Measurements from ENCODE around the gene PHGDH. TPM values are rescaled to one million over a fixed set of nuclear protein-coding genes. Genes with fewer than 3 reads are reported as not detected.

The PHGDH gene
- total RNA-seq, 1 experiment from 2014 or later: 236 TPM

DNA sequence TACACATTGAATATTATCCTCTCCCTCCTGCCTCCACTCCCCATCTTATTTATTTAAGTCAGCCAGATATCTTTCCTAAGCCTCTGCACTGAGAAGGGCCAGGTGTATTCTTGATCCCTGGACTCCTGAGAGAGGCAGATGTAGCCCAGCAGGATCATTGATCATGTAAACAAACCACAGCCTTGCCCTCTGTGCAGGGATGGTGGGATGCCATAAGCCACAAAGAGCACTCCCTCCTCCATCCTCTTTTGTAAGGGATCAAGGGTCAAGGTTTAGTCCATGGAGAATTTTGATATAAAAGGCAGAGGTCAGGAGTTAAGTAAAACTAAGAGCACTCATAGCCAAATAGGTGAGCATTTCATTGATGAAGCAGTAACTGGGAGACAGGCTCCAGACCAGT lies 17.3 kb downstream of the PHGDH start:
- DNase-seq (ENCODE audit: extremely low read depth, low read depth): no peak

DNA sequence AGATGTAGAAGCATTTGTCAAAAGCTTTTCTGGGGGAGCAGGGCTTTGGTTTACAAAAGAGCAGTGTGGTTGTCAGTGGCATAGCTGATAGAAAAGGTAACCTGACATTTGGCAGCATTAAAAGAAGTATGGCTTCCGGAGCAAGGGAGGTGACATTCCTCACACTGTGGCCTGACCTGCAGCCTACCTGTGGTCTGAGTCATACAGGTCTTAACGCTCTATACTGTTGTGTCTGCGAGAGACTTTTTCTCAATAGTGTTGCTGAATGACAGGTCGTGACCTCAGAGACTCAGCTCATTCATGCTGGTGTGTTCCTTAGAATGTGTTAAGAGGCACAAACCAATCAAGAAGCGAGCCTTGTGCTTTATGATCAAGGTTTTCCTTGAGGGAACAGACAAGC lies 19.3 kb downstream of the PHGDH start:
- DNase-seq (ENCODE audit: extremely low read depth, low read depth): no peak

DNA sequence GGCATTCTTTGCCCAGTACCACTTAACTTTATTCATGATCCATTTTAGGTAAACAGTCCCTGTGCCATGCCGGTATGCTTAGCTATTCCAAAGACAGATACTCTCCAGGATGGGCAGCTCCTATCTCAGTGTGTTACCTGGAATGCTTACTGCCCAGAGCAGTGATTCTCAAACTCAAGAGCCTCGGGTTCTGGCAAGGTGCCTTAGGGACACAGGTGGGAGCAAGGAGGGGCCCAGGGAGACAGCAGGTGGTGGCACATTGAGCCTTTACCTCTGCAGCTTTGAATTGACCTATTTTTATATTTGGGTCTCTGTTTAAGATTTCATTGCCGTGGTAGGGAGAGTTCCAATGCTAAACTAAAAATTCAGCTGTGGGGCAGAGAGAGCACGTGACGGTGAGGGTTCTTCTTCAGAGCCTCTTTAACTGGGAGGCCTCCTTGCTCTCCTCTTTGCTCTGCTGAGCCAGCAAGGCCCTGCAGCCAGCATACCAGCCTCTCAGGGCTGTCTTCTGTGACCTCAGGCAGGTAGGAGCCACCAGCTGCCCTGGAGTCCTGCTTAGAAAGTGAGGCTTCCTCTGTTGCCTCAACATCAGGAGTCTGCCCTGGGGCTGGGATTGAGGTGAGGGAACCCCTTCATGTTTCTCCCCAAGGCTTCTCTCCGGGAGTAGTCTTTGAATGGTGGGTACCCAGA lies 20.2 kb downstream of the PHGDH start:
- DNase-seq (ENCODE audit: extremely low read depth, low read depth): no peak

DNA sequence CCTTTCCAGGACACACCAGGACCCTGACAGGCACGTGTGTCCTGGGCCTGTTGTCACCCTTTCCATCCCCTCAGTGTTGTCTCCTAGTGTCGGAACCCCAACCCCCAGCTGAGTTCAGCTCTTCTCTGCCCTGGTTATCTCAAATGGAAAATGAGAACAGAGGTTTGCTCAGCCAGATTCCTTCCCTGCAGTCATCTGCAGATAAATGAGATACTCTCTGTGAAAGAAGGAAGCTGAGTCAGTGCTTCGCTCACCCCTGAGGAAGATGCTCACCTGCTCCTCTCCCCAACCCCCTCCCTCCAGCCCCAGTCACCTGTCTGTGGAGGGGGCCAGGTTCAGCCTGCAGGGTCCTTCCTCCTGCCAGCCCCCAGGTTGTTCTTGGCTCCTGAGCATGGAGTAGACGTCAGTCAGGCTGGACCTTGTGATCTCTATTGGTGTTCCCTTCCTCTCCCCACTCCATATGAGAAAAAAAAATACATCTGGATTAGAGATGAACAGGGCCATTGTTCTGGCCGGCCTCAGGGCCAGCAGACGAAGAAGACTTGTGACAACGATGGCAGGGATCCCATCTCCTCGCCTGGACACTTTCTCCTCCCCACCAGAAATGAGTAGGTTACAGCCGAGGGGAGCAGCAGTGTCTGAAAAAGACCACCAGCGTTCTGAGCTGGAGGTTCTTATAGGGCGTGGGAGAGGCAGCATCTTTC lies 20.9 kb downstream of the PHGDH start:
- no peak for DNase-seq (ENCODE audit: extremely low read depth, low read depth)

DNA sequence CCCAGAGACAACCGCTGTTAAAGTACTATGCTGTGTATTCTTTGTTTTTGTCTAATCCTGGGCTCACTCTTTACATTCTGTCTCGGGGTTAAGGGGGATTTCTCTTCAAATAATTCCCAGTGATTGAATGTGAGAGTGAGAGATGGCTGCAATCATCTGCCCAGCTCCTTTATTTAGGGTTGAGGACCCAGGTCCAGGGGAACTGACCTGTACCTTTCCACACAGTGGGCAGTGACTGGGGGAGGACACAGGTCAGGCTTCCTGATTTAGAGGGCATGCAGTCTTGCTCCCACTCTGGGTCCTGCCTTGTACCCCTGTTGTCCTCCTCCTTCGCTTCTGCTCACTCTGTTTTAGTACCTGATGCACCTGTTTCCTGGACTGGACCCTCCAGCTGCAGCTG lies 22.0 kb downstream of the PHGDH start:
- DNase-seq (ENCODE audit: extremely low read depth, low read depth): no peak

DNA sequence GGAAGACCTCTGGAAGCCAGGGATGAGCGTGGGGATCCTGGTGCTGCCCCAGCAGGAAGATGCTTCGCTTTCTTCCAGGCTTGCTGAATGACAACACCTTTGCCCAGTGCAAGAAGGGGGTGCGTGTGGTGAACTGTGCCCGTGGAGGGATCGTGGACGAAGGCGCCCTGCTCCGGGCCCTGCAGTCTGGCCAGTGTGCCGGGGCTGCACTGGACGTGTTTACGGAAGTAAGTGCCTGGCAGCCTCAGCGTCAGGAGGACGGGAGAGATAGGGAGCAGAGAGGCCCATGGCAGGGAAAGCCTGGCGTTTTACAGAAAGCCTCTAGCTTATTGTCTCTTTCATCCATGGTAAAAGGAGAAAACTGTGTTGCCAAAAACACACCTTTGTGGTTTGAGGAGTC lies 23.5 kb downstream of the PHGDH start:
- no peak for DNase-seq (ENCODE audit: extremely low read depth, low read depth)

DNA sequence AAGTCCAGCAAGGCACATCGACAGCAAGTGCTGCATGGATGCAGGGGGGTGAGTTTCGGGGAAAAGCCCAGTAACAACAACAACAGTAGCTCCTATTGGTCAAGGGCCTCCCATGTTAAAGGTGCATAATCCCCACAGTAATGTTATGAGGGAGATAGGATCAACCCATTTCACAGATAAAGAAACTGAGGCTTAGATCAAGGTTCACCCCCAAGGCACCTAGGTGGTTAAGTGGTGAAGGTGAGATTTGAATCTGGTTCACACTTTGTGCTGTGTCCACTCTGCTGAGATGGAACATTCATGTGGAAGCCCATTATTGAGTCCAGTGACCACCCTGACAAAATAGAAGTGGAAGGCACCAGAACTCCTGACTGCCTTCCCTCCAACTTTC lies 24.9 kb downstream of the PHGDH start:
- no peak for DNase-seq (ENCODE audit: extremely low read depth, low read depth)

GRCh38 chr1:119737040-119737682 lies 25.4 kb downstream of the PHGDH start:
- DNase-seq (ENCODE audit: extremely low read depth, low read depth): no peak

DNA sequence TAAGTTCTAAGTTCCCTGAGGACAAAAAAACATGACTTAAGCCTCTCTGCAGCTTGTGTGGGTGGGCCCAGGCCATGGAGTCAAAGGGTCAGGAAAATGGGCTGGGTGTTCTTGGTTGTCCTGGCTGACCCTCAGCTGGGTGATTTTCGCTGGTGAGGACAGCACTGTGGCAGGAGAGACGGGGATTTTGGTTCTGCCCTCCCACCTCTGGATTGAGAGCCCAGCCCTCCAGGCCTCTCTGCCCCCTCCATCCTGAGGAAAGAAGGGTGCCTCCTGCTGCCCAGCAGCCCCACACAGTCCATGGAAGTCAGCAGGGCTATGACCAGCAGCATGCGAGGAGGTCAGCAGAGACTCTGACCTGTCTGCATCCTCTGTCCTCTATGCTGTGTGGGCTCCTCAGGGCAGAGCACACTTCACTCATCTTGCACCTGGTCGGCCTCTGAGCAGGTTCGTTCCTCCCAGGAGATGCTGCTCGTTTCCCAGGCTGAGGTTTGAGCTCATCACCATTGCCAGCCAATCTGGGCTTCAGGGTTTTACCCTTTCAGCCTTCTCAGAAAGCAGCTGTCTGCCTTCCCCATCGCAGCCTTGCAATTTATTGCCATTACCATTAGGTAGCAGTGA lies 26.5 kb downstream of the PHGDH start:
- no peak for DNase-seq (ENCODE audit: extremely low read depth, low read depth)

GRCh38 chr1:119739150-119739549 lies 27.4 kb downstream of the PHGDH start:
- no peak for DNase-seq (ENCODE audit: extremely low read depth, low read depth)

- DNase-seq (ENCODE audit: extremely low read depth, low read depth): no peak
These were observed 28.5 kb downstream of the PHGDH start for GRCh38 chr1:119740261-119740660.

GRCh38 chr1:119740896-119741780 lies 29.4 kb downstream of the PHGDH start:
- no peak for DNase-seq (ENCODE audit: extremely low read depth, low read depth)

DNA sequence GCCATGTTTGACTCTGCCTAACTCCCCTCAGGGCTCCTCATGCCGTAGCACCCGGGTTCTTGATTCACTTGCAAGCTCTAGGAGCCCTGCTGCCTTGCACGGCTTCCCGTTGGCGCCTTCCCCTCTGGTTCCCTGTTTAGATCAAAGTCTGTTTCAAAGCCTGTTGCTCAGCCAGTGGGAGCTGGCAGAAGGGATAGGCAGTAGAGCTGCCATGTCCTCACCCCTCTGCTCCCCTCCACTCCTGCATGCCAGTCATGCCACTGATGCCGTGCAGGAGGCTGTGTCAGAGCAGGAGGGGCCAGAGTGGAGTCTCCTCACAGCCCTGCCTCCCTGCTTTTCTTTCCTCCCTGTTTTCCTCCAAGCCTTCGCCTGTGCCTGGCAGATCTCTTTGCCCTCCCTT lies 30.5 kb downstream of the PHGDH start:
- DNase-seq (ENCODE audit: extremely low read depth, low read depth): no peak

DNA sequence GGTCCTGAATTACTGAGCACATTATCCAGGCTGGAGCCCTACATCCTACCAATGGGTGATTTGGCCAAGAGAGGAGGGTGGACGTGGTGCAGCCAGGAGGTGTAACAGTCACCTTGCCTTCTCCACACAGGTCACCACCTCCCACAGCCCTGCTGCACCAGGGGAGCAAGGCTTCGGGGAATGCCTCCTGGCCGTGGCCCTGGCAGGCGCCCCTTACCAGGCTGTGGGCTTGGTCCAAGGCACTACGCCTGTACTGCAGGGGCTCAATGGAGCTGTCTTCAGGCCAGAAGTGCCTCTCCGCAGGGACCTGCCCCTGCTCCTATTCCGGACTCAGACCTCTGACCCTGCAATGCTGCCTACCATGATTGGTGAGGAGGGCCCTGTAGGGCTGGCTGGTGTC lies 30.9 kb downstream of the PHGDH start:
- no peak for DNase-seq (ENCODE audit: extremely low read depth, low read depth)

DNA sequence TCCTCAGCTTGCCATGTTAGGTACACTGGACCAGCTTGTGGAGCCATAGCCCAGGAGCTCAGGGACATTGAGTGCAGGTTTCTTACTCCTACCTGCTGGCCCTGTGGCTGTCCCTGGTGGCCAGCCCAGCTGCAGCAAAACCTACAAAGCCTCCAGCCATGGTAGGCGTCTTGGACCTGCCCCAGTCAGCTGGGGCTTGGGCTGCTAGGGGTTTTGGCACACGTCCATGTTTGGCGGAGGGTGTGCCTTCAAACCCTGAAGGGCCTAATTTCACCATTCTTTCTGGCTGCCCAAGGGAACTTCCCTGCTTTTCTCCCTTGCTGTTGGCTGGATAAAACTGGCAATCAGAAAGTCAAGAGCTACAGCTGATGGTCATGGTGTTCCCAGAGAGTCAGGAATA lies 31.6 kb downstream of the PHGDH start:
- DNase-seq (ENCODE audit: extremely low read depth, low read depth): no peak

- DNase-seq (ENCODE audit: extremely low read depth, low read depth): peak; percentile 58
These were observed 32.3 kb downstream of the PHGDH start for GRCh38 chr1:119743776-119744597.

- no peak for DNase-seq (ENCODE audit: extremely low read depth, low read depth)
These were observed 32.8 kb downstream of the PHGDH start for GRCh38 chr1:119744598-119744942.

DNA sequence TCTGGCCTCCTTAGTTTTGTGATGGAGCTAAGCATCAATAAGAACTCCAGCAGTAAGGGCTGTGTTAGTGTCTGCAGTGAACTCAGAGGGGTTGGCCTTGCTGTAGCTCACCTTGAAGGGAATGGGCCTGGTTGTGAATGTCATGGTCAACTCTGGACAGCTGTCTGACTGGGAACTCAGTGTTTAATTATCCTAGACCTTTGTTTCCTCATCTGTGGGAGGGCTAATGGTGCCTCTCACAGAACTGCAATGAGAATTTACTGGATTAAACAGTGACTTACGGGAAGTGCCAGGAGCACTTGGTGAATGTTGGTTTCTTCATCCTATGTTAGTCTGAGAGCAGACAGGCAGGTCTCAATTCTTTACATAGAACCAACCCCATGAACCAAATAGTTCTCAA lies 33.3 kb downstream of the PHGDH start:
- no peak for DNase-seq (ENCODE audit: extremely low read depth, low read depth)

DNA sequence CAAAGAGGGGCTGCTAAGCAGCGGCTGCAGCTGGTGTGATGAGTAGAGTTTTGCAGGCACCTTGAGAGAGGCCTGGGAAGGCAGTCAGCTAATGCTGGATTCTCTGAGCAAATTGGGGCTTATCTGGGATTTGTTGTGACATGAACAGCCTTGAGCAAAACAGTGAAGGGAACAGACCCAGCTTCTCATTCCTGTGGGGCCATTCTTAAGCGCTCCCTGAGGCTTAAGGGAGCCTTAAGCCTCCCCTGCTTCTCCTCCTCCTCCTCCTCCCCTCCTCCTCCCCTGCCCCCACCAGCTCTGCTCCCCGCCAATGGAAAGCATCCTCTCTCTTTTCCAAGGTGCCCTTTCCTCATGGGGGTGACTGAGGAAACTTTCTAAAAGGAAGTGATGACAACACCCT lies 35.7 kb downstream of the PHGDH start:
- DNase-seq (ENCODE audit: extremely low read depth, low read depth): no peak

DNA sequence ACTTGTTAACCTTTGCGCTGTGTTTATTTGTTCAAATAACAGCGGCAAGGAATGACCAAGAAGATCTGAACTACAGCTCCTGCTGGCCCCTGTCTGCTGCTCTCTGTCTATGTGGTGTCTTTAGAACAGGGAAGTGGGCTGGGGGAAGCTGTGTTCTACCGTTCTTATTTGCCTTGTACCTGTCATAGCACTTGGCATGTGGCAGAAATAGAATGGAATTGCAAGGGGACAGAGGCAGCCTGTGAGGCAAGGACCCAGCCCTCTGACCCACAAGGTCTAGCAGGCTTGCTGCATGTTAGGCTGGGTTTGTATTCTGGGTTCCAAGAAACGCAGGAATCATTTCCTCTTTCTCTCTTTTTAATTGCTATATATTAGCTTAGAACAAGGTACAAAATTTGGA lies 36.3 kb downstream of the PHGDH start:
- no peak for DNase-seq (ENCODE audit: extremely low read depth, low read depth)

Measured in NCI-H460 (cell line).